HFFc6 (cell line): ENCODE results near the gene TRIM66. TPM values are rescaled to one million over a fixed set of nuclear protein-coding genes. Genes with fewer than 3 reads are reported as not detected.

ENCODE experiments used
- DNase-seq: peaks from one replicate; pipeline ENCODE4 v3.0.0-alpha.2; 2018
- H3K27ac Mint-ChIP-seq: 2 replicates; pipeline ENCODE4 v1.8.0; 2020; ENCODE audit warnings: mild to moderate bottlenecking, mixed read lengths
- H3K27me3 Mint-ChIP-seq: 2 replicates; pipeline ENCODE4 v1.8.0; 2021; ENCODE audit warnings: mild to moderate bottlenecking, moderate library complexity, mixed read lengths; ENCODE audit not compliant: insufficient read depth
- H3K36me3 Mint-ChIP-seq: 2 replicates; pipeline ENCODE4 v1.8.0; 2021; ENCODE audit warnings: low read depth, mixed read lengths
- H3K4me1 Mint-ChIP-seq: 2 replicates; pipeline ENCODE4 v1.8.0; 2020; ENCODE audit warnings: low read depth, mixed read lengths
- H3K4me3 Mint-ChIP-seq: 2 replicates; pipeline ENCODE4 v1.8.0; 2020; ENCODE audit warnings: mild to moderate bottlenecking, moderate library complexity, mixed read lengths
- H3K9me3 Mint-ChIP-seq: 2 replicates; pipeline ENCODE4 v1.8.0; 2020; ENCODE audit warnings: mild to moderate bottlenecking, mixed read lengths
- total RNA-seq, 6 experiments: library from RNA; stranded (reverse); fragmentation: NEBNext Ultra II Directional; extraction: Animal tissue kit (Norgen Biotek cat#: 25700); gene quantifications; 2 replicates in 1 of 6; 3 replicates in 5 of 6; pipeline ENCODE4 v1.2.3, GENCODE V29; 2021
- TF ChIP-seq, protein P1 (sequence below): fragments of 200-600 bp; sonication (generic); IDR thresholded peaks from 2 replicates; pipeline ENCODE4 v1.5.0; 2021; ENCODE audit warnings: antibody characterized with exemption, mild to moderate bottlenecking

TRIM66 gene
- total RNA-seq, 6 experiments from 2014 or later = 4.5 to 6.9 (median 5.6) TPM

- peaks cover 4% of the 10 kb centered on the region for H3K9me3 Mint-ChIP-seq
- peak overlapping the region; percentile 92 for H3K27ac Mint-ChIP-seq
- peaks cover 18% of the 10 kb centered on the region for H3K27me3 Mint-ChIP-seq
- H3K36me3 Mint-ChIP-seq = peaks cover 72% of the 10 kb centered on the region
- H3K4me3 Mint-ChIP-seq = peak overlapping the region; percentile 96
- DNase-seq = no peak
- peaks cover 76% of the 10 kb centered on the region for H3K4me1 Mint-ChIP-seq
- TF ChIP-seq, protein P1, sequence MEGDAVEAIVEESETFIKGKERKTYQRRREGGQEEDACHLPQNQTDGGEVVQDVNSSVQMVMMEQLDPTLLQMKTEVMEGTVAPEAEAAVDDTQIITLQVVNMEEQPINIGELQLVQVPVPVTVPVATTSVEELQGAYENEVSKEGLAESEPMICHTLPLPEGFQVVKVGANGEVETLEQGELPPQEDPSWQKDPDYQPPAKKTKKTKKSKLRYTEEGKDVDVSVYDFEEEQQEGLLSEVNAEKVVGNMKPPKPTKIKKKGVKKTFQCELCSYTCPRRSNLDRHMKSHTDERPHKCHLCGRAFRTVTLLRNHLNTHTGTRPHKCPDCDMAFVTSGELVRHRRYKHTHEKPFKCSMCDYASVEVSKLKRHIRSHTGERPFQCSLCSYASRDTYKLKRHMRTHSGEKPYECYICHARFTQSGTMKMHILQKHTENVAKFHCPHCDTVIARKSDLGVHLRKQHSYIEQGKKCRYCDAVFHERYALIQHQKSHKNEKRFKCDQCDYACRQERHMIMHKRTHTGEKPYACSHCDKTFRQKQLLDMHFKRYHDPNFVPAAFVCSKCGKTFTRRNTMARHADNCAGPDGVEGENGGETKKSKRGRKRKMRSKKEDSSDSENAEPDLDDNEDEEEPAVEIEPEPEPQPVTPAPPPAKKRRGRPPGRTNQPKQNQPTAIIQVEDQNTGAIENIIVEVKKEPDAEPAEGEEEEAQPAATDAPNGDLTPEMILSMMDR = no peak
These were observed 2.3 kb upstream of the TRIM66 start for GRCh38 chr11:8684600-8685290.

DNA sequence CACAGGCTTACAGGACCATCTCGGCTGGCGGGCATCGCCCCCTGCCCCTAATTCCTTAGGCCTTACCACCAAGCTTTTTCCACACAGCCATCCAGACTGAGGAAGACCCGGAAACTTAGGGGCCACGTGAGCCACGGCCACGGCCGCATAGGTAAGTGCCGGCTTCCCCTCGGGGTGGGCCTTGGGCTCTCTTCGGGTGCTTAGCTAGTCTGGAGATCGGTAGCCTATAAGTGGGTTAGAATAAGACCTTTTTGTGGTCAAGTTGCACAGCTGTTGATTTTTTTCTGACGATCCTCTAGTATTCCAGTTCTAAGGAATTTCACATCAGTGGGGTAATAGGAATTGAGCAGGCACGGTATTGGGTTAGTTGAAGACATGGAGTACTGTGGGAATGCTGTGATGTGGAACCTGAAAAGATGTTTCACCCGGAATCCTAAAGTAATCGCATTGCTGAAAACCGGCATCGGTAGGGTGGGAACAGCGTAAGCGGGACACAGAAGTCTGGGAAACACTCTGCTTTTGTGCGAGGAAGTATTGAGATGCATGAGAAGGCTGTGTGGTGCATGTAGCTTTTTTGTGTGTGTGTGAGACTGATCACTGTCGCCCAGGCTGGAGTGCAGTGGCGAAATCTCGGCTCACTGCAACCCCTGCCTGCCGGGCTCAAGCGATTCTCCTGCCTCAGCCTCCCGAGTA is 796 bp upstream of the TRIM66 start:
- Mint-ChIP-seq H3K27me3 (peaks cover 9% of the 10 kb centered on the region), H3K4me1 (peaks cover 61% of the 10 kb centered on the region)

DNA sequence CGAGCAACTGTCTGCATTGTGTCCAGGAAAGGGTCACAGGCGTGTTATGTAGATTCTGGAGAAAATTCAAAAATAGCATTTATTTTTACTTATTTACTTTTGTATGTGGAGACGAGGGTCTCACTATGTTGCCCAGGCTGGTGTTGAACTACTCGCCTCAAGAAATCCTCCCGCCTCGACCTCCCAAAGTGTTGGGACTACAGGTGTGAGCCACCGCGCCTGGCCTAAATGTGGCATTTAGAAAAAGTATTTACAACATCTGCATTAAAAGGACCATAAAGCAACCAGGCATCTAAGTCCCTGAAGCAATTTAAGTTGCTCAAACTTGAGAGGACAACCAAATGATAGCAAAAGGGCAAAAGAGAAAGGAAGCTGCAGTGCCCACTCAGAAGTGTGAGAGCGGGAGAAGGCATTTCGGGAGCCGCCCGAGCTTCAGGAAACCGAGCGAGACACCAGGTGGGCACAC is 595 bp downstream of the TRIM66 start:
- Mint-ChIP-seq H3K27me3 (peaks cover 3% of the 10 kb centered on the region), H3K4me1 (peaks cover 48% of the 10 kb centered on the region), H3K36me3 (peaks cover 65% of the 10 kb centered on the region), H3K9me3 (peaks cover 4% of the 10 kb centered on the region; the same call in 1 of the 2 replicates), H3K27ac (peak overlapping the region; percentile 92), H3K4me3 (peak overlapping the region; percentile 96)
- DNase-seq = no peak
- TF ChIP-seq, protein P1 = no peak

More for the DNA sequence above, 796 bp upstream of the TRIM66 start:
- no peak for DNase-seq
- Mint-ChIP-seq H3K36me3 (peaks cover 67% of the 10 kb centered on the region), H3K4me3 (peak overlapping the region; percentile 96), H3K9me3 (peaks cover 4% of the 10 kb centered on the region; the same call in 1 of the 2 replicates), H3K27ac (peak overlapping the region; percentile 92)
- TF ChIP-seq, protein P1 = no peak

DNA sequence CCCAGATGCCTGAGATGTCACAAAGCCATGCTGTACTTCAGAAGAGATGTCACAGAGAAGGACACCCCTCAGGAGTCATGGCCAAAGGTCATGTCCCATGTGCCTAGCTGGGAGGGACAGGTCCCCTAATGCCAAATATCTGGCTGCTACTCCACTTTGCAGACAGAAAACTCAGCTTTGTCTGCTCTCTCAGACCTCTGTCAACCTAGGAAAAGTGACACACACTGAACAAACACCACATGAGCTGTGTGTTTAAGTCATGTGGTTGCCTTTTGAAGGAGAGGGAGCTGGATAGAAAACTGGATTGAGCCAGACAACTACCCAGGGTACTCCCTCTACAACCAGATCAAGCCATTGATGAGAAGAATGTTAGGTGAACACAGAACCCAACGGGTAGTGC is 3.5 kb downstream of the TRIM66 start:
- Mint-ChIP-seq H3K27me3 (peaks cover 3% of the 10 kb centered on the region; the same call in 1 of the 2 replicates), H3K9me3 (peaks cover 4% of the 10 kb centered on the region; the same call in 1 of the 2 replicates), H3K27ac (no peak overlapping the region), H3K36me3 (peaks cover 41% of the 10 kb centered on the region), H3K4me1 (peaks cover 21% of the 10 kb centered on the region), H3K4me3 (no peak overlapping the region)
- TF ChIP-seq, protein P1 = no peak
- DNase-seq = no peak

- no peak for DNase-seq
- no peaks in the 10 kb centered on the region; the same call in 1 of the 2 replicates for H3K27me3 Mint-ChIP-seq
- peaks cover 33% of the 10 kb centered on the region for H3K4me1 Mint-ChIP-seq
- no peak overlapping the region for H3K27ac Mint-ChIP-seq
- peaks cover 19% of the 10 kb centered on the region for H3K36me3 Mint-ChIP-seq
- TF ChIP-seq, protein P1 = no peak
- no peak overlapping the region for H3K4me3 Mint-ChIP-seq
- H3K9me3 Mint-ChIP-seq = peaks cover 1% of the 10 kb centered on the region; the same call in 1 of the 2 replicates
These were observed 6.0 kb downstream of the TRIM66 start for GRCh38 chr11:8676458-8676857.
